Mucosa of rectum (tissue), 2 donors: ENCODE results near the gene APBB1IP.
"Not testable (repeated sequence)": the region's sequence is repeated elsewhere in the genome, so short reads cannot be mapped to it uniquely, and the experiment has no call there.

Experiments used
- H3K27ac ChIP-seq, 2 donors: one replicate each; pipeline ENCODE4 v1.7.0; 2013; ENCODE audit warnings: inconsistent platforms in 2 of 2, low read depth in 2 of 2, low read length in 2 of 2
- H3K27me3 ChIP-seq, 2 donors: one replicate each; pipeline ENCODE4 v1.7.0; 2013; ENCODE audit warnings: low read length in 2 of 2; ENCODE audit not compliant: control insufficient read depth in 2 of 2, insufficient read depth in 2 of 2
- H3K36me3 ChIP-seq, 2 donors: one replicate each; pipeline ENCODE4 v1.7.0; 2013; ENCODE audit warnings: low read length in 2 of 2; ENCODE audit not compliant: control insufficient read depth in 2 of 2, insufficient read depth in 2 of 2
- H3K4me1 ChIP-seq, 2 donors: one replicate each; pipeline ENCODE4 v1.7.0; 2013; ENCODE audit warnings: low read length in 2 of 2, mild to moderate bottlenecking in 1 of 2; ENCODE audit not compliant: control insufficient read depth in 2 of 2, insufficient read depth in 2 of 2
- H3K4me3 ChIP-seq, 2 donors: one replicate each; pipeline ENCODE4 v1.7.0; 2013; ENCODE audit warnings: low read length in 2 of 2
- H3K9ac ChIP-seq, 2 donors: one replicate each; pipeline ENCODE4 v1.7.0; 2013; ENCODE audit warnings: low read length in 2 of 2, low read depth in 1 of 2, mild to moderate bottlenecking in 1 of 2
- H3K9me3 ChIP-seq, 2 donors: one replicate each; pipeline ENCODE4 v1.7.0; 2013; ENCODE audit warnings: low read length in 2 of 2; ENCODE audit not compliant: control insufficient read depth in 2 of 2
- donor health status: healthy.
- donor health status: Normal muscosa, but diverticular disease.

APBB1IP gene

GRCh38 chr10:26502986-26503385 is 64.8 kb downstream of the APBB1IP start:
- H3K27me3 ChIP-seq, result no peaks in the 10 kb centered on the region
- no peak overlapping the region for H3K9ac ChIP-seq
- H3K4me3 ChIP-seq, result no peak overlapping the region
- no peak overlapping the region for H3K27ac ChIP-seq
- H3K36me3 ChIP-seq, result peaks cover 0 to 5% of the 10 kb centered on the region in 2 donors
- H3K4me1 ChIP-seq, result no peaks in the 10 kb centered on the region
- H3K9me3 ChIP-seq, result no peaks in the 10 kb centered on the region

- no peak overlapping the region for H3K27ac ChIP-seq
- no peaks in the 10 kb centered on the region for H3K4me1 ChIP-seq
- no peak overlapping the region for H3K4me3 ChIP-seq
- no peaks in the 10 kb centered on the region for H3K27me3 ChIP-seq
- H3K9me3 ChIP-seq, result no peaks in the 10 kb centered on the region
- peaks cover 0 to 5% of the 10 kb centered on the region in 2 donors for H3K36me3 ChIP-seq
- no peak overlapping the region for H3K9ac ChIP-seq
Observed at GRCh38 chr10:26503911-26504310, 65.8 kb downstream of the APBB1IP start.

DNA sequence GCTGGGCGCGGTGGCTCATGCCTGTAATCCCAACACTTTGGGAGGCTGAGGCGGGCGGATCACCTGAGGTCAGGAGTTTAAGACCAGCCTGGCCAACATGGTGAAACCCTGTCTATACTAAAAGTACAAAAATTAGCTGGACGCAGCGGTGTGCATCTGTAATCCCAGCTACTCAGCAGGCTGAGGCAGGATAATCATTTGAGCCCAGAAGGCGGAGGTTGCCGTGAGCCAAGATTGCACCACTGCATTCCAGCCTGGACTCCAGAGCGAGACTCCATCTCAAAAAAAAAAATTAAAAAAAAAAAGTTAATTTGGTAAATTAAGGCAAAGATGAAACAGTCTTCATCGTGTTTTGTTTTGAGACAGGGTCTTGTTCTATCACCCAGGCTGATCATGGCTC is 66.3 kb downstream of the APBB1IP start:
- not testable (repeated sequence) for H3K9ac ChIP-seq, H3K9me3 ChIP-seq, H3K27me3 ChIP-seq, H3K27ac ChIP-seq, H3K36me3 ChIP-seq, H3K4me1 ChIP-seq, H3K4me3 ChIP-seq

GRCh38 chr10:26505491-26505890 is 67.3 kb downstream of the APBB1IP start:
- no peak overlapping the region for H3K4me3 ChIP-seq
- no peaks in the 10 kb centered on the region for H3K27me3 ChIP-seq
- peaks cover 0 to 5% of the 10 kb centered on the region in 2 donors for H3K36me3 ChIP-seq
- no peak overlapping the region for H3K9ac ChIP-seq
- H3K4me1 ChIP-seq, result no peaks in the 10 kb centered on the region
- H3K9me3 ChIP-seq, result no peaks in the 10 kb centered on the region
- no peak overlapping the region for H3K27ac ChIP-seq

- Histone ChIP-seq H3K9me3 (no peaks in the 10 kb centered on the region), H3K27ac (no peak overlapping the region), H3K4me1 (no peaks in the 10 kb centered on the region), H3K36me3 (no peaks in the 10 kb centered on the region), H3K27me3 (no peaks in the 10 kb centered on the region), H3K9ac (no peak overlapping the region), H3K4me3 (no peak overlapping the region)
Observed at GRCh38 chr10:26506736-26507135, 68.6 kb downstream of the APBB1IP start.

GRCh38 chr10:26507441-26507840 is 69.3 kb downstream of the APBB1IP start:
- Histone ChIP-seq H3K4me1 (no peaks in the 10 kb centered on the region), H3K36me3 (peaks cover 0 to 3% of the 10 kb centered on the region in 2 donors), H3K27ac (no peak overlapping the region), H3K4me3 (no peak overlapping the region), H3K27me3 (no peaks in the 10 kb centered on the region), H3K9ac (no peak overlapping the region), H3K9me3 (no peaks in the 10 kb centered on the region)

GRCh38 chr10:26508016-26508415 is 69.9 kb downstream of the APBB1IP start:
- Histone ChIP-seq H3K9me3 (no peaks in the 10 kb centered on the region), H3K27me3 (no peaks in the 10 kb centered on the region), H3K4me3 (no peak overlapping the region), H3K9ac (no peak overlapping the region), H3K27ac (no peak overlapping the region), H3K4me1 (no peaks in the 10 kb centered on the region), H3K36me3 (peaks cover 0 to 3% of the 10 kb centered on the region in 2 donors)

GRCh38 chr10:26509307-26509706 is 71.2 kb downstream of the APBB1IP start:
- H3K4me1 ChIP-seq, result no peaks in the 10 kb centered on the region
- H3K36me3 ChIP-seq, result peaks cover 0 to 3% of the 10 kb centered on the region in 2 donors
- H3K9me3 ChIP-seq, result no peaks in the 10 kb centered on the region
- H3K27ac ChIP-seq, result no peak overlapping the region
- H3K9ac ChIP-seq, result no peak overlapping the region
- H3K27me3 ChIP-seq, result no peaks in the 10 kb centered on the region
- no peak overlapping the region for H3K4me3 ChIP-seq

GRCh38 chr10:26513101-26513500 is 75.0 kb downstream of the APBB1IP start:
- H3K9ac ChIP-seq, result no peak overlapping the region
- H3K4me3 ChIP-seq, result no peak overlapping the region
- peaks cover 0 to 3% of the 10 kb centered on the region in 2 donors for H3K36me3 ChIP-seq
- no peaks in the 10 kb centered on the region for H3K27me3 ChIP-seq
- no peaks in the 10 kb centered on the region for H3K4me1 ChIP-seq
- H3K9me3 ChIP-seq, result no peaks in the 10 kb centered on the region
- H3K27ac ChIP-seq, result no peak overlapping the region

- H3K9ac ChIP-seq, result no peak overlapping the region
- H3K9me3 ChIP-seq, result no peaks in the 10 kb centered on the region
- no peaks in the 10 kb centered on the region for H3K4me1 ChIP-seq
- no peak overlapping the region for H3K4me3 ChIP-seq
- peaks cover 0 to 3% of the 10 kb centered on the region in 2 donors for H3K36me3 ChIP-seq
- H3K27me3 ChIP-seq, result no peaks in the 10 kb centered on the region
- no peak overlapping the region for H3K27ac ChIP-seq
Observed at GRCh38 chr10:26516540-26517101, 78.5 kb downstream of the APBB1IP start.
